GM21360 (cell line): ENCODE data around the gene SGPL1.
"Not testable (repeated sequence)": the region's sequence is repeated elsewhere in the genome, so short reads cannot be mapped to it uniquely, and the experiment has no call there.

ENCODE experiments used
- ATAC-seq: cut with Tn5 transposase; IDR thresholded peaks from one replicate; pipeline ENCODE4 v1.9.1; 2021; ENCODE audit warnings: mild to moderate bottlenecking, moderate library complexity; ENCODE audit not compliant: unreplicated experiment

SGPL1 gene

DNA sequence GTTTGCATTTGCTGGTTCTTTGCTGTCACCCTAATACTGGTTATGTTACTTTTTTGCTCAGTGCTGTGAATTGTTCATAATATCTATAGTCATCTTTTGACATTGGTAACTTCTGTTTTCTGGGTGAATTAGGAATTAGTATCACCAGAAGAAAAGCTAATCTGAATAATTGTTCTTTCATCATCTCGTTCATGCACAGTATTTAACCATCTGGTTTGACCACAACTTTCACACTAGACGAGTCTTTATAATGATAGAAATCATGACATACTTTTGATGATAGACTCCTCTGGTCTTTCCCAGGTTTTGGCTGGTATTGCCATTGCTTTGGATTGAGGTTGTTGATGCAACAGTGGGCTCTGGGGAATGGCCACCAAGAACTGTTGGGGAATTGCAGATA is 25.1 kb downstream of the SGPL1 start:
- no peak for ATAC-seq

DNA sequence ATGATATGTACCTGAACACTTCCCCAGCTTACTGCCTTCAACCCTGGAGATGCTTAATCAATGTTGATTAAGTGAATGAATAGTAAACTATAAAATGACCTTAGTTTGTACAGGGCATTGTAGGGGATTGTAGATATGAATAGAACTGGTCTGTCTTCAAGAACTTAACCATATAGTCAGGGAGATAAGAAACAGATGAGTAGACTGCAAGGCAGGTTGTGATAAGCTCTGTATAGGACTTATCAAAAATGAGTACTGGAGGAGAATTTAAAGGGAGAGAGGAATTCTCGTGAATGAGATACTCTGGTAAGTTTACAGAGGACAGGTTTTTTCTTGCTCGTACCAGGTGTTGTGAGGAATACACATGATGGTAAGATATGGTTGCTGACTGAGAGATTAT is 27.6 kb downstream of the SGPL1 start:
- ATAC-seq: no peak

DNA sequence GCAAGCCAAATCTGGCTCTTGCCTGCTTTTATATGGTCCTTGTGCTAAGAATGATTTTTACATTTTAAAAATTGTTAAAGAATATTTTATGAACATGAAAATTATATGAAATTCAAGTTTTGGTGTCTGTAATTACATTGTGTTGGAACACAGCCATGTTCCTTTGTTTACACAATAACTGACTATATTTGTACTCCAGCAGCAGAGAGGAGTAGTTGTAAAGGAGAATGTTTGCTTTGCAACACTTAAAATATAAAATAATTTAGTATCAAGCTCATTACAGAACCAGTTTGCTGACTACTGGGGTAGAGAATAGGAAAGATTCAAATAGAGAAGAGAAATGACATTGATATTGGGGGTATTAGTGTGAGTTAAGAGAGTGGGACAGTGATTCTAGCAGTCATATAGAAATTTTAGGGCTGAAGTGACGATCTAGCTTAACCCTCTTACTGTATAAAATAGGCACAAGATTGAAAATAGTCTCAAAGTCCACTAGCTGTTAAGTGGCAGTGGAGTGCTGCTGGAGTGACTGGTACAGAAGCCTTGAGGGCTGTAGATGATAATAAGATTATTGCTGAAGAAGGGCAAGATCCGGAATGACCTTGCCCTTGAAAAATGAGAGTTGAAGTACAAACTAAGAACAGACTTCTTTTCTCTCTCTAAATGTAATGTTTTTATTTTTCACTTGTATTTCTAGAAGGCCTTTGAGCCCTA is 28.2 kb downstream of the SGPL1 start:
- no peak for ATAC-seq

DNA sequence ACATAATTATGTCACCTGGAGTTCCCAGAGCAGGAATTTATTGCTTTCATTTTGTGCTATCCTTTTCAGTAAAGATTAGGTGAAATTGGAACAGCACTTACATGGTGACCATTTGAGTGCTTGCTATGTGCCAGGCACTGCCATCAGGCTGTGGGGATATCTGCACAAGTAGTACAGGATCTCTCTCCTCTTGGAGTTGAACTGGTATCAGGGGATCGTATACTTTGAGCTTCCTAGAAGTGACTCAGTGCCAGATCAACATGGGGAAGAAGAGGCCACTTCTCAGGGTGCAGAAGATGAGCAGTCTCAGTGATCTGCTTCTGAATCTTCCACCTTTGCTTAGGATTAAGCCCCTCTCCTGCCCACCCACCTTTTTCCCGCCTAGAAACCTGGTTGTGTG is 29.5 kb downstream of the SGPL1 start:
- ATAC-seq: no peak

DNA sequence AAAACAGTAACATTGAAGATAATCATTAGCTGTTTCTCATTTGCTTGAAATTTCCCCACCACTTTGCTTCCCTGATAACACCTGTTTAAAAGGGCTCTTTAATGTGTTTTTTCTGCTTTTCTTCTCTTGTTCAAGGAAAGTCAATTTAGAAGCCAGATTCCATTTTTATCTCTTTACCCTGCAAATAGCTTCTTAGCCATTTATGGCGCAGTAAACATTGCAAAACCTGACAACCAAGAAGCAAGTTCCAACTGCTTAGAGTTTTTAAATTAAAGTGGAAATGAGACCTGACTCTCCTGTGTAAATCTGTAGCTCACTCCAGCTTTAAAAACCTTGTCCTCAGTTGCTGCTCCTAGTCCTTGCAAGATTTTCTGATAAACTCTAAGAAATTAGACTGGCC is 30.1 kb downstream of the SGPL1 start:
- ATAC-seq: no peak

DNA sequence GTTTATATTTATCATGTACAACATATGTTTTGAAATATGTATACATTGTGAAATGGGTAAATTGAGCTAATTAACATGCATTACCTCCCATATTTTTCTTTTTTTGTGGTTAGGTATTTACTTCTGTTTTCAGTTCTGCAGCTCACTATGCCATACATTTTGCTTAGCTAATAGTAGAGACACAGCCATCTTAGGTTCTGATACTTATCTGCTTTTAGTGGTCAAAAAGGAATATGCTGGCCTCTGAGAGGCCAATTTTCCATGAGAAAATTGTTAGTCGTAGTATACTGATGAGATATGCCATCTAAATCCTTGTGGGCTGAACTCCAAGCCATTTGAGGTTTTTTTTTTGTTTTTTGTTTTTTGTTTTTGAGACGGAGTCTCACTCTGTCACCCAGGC is 31.0 kb downstream of the SGPL1 start:
- ATAC-seq: no peak

DNA sequence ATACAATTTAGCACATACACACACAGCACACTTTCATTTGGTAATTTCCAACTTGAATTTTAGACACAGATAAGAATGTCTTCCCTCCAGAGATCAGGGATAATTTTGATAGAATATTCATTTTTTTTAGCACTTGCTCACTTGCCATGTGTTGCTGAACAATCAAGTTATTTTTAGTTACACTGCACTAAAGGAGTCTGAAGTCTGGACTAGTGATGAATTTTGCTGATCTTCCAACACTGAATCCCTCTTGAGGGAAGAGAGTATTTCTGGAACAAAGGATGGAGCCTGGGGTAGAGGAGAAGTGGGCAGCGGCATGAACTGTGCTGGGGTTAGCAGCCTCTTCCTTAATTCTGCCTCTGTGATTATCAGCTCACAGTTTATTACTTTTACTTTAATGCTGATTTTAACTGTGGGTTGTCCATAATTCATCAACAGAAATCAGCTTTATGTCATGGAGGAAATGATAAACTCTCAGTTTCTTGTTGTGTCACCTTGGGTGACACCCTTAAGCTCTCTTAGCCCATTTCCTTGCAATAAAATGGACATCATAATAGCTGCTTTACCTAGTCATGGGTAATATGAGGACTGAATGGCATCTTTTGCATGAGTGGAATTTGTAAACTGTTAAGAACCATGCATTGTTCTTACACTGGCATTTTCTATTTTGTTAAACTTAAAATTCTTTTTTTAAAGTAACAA is 32.1 kb downstream of the SGPL1 start:
- no peak for ATAC-seq

DNA sequence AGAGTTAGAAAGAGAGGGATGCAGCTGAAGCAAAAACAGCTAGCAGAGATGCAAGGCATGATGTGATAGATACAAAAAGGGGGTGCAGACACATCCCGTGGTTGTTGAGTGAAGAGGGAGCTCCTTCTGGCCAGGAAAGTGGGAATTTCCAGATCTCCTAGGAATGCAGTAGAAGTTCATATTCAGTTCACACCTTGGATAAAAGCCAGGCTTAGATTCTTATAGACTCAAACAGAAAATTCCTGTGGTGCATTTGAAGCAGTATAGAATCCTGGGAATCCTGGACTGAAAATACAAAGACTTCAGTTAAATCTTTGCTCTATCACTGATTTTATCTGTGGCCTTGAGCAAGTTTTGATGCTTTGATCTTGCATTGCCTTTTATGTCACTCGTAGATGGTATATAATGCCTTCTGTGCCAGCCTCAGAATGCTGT is 33.9 kb downstream of the SGPL1 start:
- ATAC-seq: no peak

DNA sequence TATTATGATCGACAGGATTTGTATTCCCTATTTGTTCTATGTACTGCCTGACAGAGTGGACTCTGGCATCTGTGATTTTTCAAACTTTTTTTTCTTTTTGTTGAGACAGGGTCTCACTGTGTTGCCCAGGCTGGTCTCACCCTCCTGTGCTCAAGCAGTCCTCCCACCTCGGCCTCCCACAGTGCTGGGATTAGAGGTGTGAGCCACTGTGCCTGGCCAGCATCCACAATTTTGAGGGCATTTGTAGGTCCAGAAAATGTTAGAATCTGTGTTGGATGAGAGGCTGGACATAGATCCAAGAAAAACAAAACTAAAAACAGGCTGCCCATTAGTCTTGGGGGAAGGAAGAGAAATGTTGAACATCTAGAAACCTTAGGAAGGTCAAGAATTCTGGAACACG is 34.3 kb downstream of the SGPL1 start:
- no peak for ATAC-seq

DNA sequence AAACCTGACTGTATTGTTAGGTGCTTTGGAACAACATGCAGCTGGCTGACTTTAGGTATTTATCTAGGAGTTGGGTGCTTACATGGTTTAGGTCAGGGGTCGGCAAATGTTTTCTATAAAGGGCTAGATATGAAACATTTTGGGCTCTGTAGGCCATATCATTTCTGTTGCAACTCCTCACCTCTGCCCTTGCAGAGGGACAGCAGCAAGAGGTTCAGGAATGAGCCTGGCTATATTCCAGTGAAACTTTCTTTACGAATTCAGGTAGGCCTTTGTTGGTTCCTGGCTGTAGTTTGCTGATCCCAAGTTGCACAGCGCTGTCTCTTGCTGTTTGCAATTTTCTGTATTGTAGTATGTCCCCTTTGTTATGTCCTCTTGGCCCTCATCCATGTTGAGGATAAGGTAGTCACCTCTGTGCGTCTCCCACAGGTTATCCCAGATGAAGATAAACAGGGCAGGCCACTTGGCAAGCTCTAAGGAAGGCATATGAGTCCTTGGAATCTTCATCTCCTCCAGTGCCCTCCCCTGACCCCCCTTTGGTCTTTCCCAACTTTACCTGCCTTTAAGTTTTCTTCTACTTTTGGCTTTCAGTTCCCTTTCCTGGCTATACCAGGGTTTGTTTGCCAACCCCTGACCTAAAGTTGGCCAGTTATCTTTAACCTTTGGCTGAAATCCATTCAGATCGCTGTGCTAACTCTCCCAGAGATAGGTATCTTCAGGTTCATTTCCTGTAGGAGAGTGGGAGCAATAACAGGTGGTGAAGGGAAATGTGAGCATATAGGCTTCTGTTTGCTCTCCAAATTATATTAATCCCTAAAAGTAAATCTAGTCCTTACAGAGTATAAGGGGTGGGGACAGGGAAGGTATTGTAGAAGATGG is 36.1 kb downstream of the SGPL1 start:
- ATAC-seq: no peak

DNA sequence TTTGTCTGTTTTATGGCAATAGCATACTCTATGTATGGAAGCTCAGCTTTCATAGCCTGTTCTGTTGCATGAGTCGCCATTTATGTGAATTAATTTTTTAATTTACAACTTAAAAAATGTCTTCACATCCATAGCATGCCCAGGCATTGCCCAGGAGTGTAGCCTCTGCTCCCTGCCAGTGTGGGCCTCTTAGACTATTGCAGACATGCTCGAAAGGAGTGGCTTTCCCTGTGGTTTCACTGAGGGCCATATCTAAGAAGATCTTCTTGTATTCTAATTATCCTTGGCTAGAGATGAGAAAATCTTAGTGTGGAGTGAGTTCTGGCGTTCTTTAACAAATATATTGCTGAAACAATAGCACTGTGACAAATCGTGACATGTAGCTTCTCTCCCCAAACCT is 37.3 kb downstream of the SGPL1 start:
- no peak for ATAC-seq

DNA sequence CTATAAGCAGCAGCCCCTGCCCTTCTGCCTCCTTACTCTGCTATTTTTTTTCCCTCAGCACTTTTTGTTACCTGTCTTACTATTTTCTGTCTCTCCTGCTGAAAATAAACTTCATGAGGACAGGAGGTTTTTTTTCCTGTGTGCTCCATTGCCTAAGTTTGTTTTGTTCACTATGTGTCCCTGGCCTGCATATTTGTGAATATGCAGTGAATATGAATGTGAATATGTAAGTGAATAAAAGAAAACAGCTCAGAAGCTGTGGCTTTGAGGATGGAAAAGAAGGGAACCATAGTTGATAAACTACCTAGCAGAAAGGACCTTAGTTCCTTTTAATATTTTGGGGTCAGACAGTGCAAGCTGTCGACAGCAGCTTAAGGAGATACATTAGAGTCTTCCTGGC is 37.7 kb downstream of the SGPL1 start:
- ATAC-seq: no peak

DNA sequence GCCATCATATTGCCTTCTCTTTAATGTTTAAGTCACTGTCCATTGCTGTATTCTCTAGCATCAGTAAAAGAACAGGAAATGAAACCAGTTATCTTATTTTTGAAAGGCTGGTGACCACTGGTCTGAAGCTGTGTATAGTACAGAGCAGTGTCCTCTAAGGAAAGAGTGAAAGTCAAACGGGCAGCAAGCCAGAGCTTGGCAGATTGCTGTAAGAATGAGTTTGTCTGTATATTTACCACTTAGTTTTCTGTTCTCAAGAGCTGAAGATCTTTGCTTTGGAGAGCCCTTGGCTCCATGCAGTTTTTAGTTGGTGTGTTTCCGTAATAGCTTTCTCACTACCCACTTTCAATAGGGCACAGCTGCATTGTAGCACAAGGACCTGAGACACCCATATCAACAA is 40.7 kb downstream of the SGPL1 start:
- no peak for ATAC-seq

DNA sequence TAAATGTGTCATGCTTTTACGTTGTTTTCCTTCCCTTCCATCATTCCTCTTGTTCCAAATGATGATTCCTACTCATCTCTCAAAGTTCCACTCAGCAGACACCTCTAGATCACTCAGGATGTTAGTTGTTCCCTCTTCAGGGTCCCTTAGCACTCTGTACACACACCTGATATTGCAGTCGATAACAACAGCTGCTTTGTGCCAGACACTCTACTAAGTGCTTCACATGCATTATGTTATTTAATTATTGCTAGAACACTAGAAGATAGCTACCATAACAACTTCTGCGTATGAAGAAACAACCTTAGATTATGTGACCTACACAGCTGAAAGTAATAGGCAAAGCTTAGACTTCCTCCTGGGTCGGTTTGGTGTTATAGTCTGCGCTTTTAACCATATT is 43.0 kb downstream of the SGPL1 start:
- no peak for ATAC-seq

DNA sequence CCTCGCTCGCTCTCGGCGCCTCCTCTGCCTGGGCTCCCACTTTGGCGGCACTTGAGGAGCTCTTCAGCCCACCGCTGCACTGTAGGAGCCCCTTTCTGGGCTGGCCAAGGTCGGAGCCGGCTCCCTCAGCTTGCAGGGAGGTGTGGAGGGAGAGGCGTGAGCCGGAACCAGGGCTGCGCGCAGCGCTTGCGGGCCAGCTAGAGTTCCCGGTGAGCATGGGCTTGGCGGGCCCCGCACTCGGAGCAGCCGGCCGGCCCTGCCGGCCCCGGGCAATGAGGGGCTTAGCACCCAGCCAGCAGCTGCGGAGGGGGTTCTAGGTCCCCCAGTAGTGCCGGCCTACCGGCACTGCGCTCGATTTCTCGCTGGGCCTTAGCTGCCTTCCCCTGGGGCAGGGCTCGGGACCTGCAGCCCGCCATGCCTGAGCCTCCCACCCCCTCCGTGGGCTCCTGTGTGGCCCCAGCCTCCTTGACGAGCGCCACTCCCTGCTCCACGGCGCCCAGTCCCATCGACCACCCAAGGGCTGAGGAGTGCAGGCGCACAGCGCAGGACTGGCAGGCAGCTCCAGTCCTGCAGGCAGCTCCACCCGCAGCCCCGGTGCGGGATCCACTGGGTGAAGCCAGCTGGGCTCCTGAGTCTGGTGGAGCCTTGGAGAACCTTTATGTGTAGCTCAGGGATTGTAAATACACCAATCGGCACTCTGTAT is 45.9 kb downstream of the SGPL1 start:
- not testable (repeated sequence) for ATAC-seq

DNA sequence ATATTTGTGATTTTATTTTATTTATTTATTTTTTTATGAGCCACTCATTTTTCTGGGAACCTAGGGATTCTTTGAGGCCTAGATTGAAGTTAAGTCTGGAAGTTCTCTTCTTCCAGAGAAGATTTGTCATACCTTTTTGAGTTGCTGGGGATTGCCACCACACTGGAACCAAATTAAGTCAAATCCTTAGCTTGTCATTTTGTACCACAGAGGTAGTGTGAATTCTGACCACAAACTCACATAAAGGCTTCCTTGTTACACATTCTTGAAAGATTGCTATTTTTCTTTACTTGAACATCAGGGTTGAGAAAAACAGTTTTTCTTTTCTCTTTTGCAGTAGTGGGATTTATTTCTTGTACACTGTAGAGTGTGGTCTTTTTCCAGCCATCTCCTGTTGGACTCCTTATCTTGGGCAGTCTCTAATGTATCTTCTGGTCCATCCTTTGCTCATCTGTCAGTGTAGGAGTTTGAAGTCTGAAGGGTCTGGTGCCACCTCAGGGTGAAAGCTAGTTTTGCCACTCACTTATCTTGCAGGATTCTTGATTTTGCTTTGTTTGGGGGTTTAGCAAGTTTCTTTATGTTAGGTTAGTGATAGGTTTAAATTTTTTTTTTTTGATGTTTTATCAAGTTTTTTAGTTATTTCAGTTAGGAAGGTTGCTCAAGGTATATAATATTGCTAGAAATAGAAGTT is 47.9 kb downstream of the SGPL1 start:
- no peak for ATAC-seq

DNA sequence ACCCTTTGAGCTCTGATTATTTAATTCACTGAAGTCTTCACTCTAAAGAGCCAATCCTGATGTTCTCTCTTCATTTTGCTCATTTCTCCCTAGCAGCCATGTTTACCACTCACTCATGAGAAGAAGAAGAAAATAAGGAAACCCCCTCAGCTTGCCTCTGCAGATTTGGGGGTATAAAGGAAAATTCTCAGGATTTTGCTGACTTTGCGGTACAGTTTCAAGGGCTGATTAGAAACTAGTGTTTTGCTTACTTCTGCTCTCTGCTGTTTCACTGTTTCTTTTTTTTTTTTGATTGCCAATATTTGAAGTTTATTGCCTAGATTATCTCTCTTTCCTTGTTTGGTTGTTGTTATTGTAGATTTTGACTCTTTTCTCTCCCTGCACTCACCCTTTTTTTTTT is 49.2 kb downstream of the SGPL1 start:
- ATAC-seq: no peak

DNA sequence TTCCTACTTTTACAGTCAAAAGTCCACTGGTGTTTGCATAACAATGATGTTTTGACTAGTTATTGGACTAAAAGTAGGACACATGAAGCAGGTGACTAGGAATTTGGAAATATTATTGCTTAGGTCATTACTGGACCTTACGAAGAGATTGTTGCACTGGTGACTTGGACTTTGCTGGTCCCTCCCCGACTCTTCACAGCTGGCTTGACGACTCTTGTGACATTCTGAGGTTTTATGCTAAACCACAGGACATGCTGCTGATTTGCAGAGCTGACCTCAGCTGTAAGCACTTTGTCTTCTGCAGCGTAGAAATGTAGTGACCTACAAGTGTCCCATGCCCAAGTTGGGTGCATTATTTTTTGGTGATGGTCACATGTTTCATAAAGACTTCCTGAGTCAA is 50.7 kb downstream of the SGPL1 start:
- ATAC-seq: no peak

DNA sequence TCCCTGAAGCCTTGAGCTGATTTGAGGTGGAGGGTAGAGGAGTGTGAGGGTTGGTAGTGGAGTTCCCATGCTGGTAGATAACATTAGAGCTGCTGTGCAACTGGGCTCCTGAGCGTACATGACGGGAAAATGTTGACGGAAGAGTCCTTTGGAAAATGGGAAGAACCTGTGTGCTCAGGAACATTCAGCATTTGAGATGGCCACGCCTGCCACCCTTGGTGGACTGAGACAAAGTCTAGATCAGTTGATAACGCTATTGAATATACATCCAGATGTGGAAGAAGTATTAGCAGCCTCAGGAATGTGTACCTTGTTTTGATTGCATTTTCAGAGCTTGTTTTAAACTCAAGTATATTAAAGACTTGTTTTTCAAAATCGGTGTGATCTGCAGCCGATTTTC is 56.5 kb downstream of the SGPL1 start:
- ATAC-seq: no peak

DNA sequence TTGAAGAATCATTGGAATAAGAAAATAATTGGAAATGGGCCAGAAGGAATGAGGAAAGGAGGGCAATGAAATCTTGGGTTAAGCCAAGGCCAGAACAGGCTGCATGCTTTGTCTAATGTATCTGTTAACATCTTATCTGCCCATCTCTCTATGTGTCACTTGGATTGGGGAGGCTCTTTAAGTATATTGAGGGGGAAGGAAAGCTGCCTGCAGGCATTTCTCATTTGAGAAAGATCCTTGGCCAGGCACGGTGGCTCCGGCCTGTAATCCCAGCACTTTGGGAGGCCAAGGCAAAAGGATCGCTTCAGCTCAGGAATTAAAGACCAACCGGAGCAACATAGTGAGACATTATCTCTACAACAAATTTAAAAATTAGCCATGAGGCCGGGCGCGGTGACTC is 58.3 kb downstream of the SGPL1 start:
- ATAC-seq: no peak

DNA sequence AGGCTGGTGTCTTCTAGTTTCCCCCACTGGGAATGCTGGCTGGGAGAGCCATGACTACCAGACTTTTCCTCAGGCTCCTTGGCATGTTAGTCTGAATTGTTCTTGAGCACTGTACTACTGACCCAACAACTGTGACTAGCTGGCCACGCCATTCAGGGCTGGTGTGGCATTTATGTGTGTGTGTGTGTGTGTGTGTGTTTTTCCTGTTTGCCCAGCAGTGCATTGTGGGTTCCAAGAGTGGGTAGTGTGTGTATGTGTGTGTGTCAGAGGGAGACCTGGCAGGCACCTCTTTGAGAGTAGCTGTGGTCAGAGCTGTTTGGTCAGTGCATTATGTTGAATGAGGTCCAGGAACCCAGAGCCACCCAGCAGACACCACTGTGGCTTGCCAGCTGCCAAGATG is 63.5 kb downstream of the SGPL1 start:
- ATAC-seq: no peak
